Tibial nerve (tissue), 4 donors: ENCODE data around the gene SLC34A3.

Experiments used
- CTCF ChIP-seq, 5 experiments: fragments of 200-600 bp in 3 of 5; fragments of 450-650 bp in 2 of 5; sonication (generic) in 3 of 5; IDR thresholded peaks; one replicate each; pipeline ENCODE4 v1.5.1; 2016 to 2019; ENCODE audit warnings: antibody characterized with exemption in 5 of 5, mild to moderate bottlenecking in 3 of 5, moderate library complexity in 2 of 5
- EP300 ChIP-seq, 2 donors: sonication (generic); formaldehyde crosslinking; IDR thresholded peaks; one replicate each; pipeline ENCODE4 v1.6.1; 2017; ENCODE audit warnings: antibody characterized with exemption in 2 of 2, mild to moderate bottlenecking in 1 of 2
- POLR2A ChIP-seq, 2 donors: fragments of 450-650 bp; IDR thresholded peaks; one replicate each; pipeline ENCODE4 v1.6.1; 2017; ENCODE audit warnings: antibody characterized with exemption in 2 of 2, mild to moderate bottlenecking in 2 of 2, moderate library complexity in 2 of 2

- no peak for TF ChIP-seq CTCF (IDR thresholded peaks at IDR 0.05)
- no peak for TF ChIP-seq POLR2A (IDR thresholded peaks at IDR 0.05)
- no peak for TF ChIP-seq EP300 (IDR thresholded peaks at IDR 0.05)
Measured at GRCh38 chr9:137269231-137269772, 38.6 kb downstream of the SLC34A3 start.
